OCI-LY1 (cell line): Measurements from ENCODE around the gene LDLRAD4.

Source experiments
- H2AFZ ChIP-seq: fragments of 200-600 bp; sonication (generic), shearing (Covaris generic); 2 replicates; pipeline ENCODE4 v1.6.0; 2014; ENCODE audit warnings: antibody characterized with exemption, mild to moderate bottlenecking, low read length
- H3F3A ChIP-seq: fragments of 200-600 bp; sonication (generic), shearing (Covaris generic); 2 replicates; pipeline ENCODE4 v1.6.0; 2014; ENCODE audit warnings: mild to moderate bottlenecking, antibody characterized with exemption, low read length, moderate library complexity; ENCODE audit not compliant: insufficient read depth
- H3K27ac ChIP-seq: fragments of 200-600 bp; sonication (generic); 2 replicates; pipeline ENCODE4 v1.5.1; 2014; ENCODE audit warnings: low read length, mixed run types, mild to moderate bottlenecking, low read depth; ENCODE audit not compliant: poor library complexity, severe bottlenecking
- H3K27me3 ChIP-seq: fragments of 200-600 bp; sonication (generic); 2 replicates; pipeline ENCODE4 v1.6.0; 2014; ENCODE audit warnings: antibody characterized with exemption, mild to moderate bottlenecking, low read length, moderate library complexity; ENCODE audit not compliant: insufficient read depth
- H3K36me3 ChIP-seq: fragments of 200-600 bp; sonication (generic); 2 replicates; pipeline ENCODE4 v1.6.1; 2014; ENCODE audit warnings: mild to moderate bottlenecking, antibody characterized with exemption, low read length, moderate library complexity, mixed read lengths; ENCODE audit not compliant: insufficient read depth
- H3K4me1 ChIP-seq: fragments of 200-600 bp; sonication (generic); 2 replicates; pipeline ENCODE4 v1.5.1; 2014; ENCODE audit warnings: mild to moderate bottlenecking, low read length, moderate library complexity; ENCODE audit not compliant: insufficient read depth, severe bottlenecking
- H3K4me2 ChIP-seq: fragments of 200-600 bp; sonication (generic), shearing (Covaris generic); 2 replicates; pipeline ENCODE4 v1.6.1; 2014; ENCODE audit warnings: low read length
- H3K4me3 ChIP-seq: fragments of 200-600 bp; sonication (generic); 2 replicates; pipeline ENCODE4 v1.5.1; 2014; ENCODE audit warnings: low read length, low read depth, mild to moderate bottlenecking, mixed read lengths; ENCODE audit not compliant: poor library complexity, severe bottlenecking
- H3K79me2 ChIP-seq: fragments of 200-600 bp; shearing (Covaris generic); 2 replicates; pipeline ENCODE4 v1.6.1; 2016; ENCODE audit warnings: mixed run types, low read length, mixed read lengths; ENCODE audit not compliant: insufficient read depth
- H3K9ac ChIP-seq: fragments of 200-600 bp; sonication (generic), shearing (Covaris generic); 2 replicates; pipeline ENCODE4 v1.6.1; 2014; ENCODE audit warnings: mild to moderate bottlenecking, low read length, mixed read lengths
- H3K9me2 ChIP-seq: fragments of 200-600 bp; sonication (generic), shearing (Covaris generic); 2 replicates; pipeline ENCODE4 v1.6.1; 2014; ENCODE audit warnings: low read depth, mild to moderate bottlenecking, low read length, mixed read lengths
- H3K9me3 ChIP-seq: fragments of 200-600 bp; shearing (Covaris generic); 2 replicates; pipeline ENCODE4 v1.6.1; 2014; ENCODE audit warnings: low read length, mixed read lengths
- H4K20me1 ChIP-seq: fragments of 200-600 bp; sonication (generic), shearing (Covaris generic); 2 replicates; pipeline ENCODE4 v1.6.0; 2016; ENCODE audit warnings: mild to moderate bottlenecking, low read length; ENCODE audit not compliant: insufficient read depth
- CTCF ChIP-seq: fragments of 200-600 bp; sonication (generic), shearing (Covaris generic); IDR thresholded peaks from 2 replicates; pipeline ENCODE4 v1.5.1; 2017; ENCODE audit warnings: mild to moderate bottlenecking, antibody characterized with exemption, low read length, moderate library complexity, mixed read lengths
- EZH2 ChIP-seq: fragments of 200-600 bp; sonication (generic), shearing (Covaris generic); IDR thresholded peaks from 2 replicates; pipeline ENCODE4 v1.8.0; 2017; ENCODE audit warnings: borderline replicate concordance, mixed run types, mild to moderate bottlenecking, antibody characterized with exemption, low read length, moderate library complexity, mixed read lengths

Gene LDLRAD4

GRCh38 chr18:13548106-13548819 lies 329.7 kb downstream of the LDLRAD4 start:
- H3K4me2 ChIP-seq = no peak overlapping the region
- peaks cover 8% of the 10 kb centered on the region; the same call in 1 of the 2 replicates for H3K36me3 ChIP-seq
- H3K27ac ChIP-seq = no peak overlapping the region
- peaks cover 12% of the 10 kb centered on the region for H3K9me3 ChIP-seq
- H3F3A ChIP-seq = no peaks in the 10 kb centered on the region
- H3K9ac ChIP-seq = no peak overlapping the region
- no peak overlapping the region for H2AFZ ChIP-seq
- H3K4me1 ChIP-seq = peaks cover 15% of the 10 kb centered on the region
- H3K27me3 ChIP-seq = peaks cover 10% of the 10 kb centered on the region; the same call in 1 of the 2 replicates
- H3K9me2 ChIP-seq = no peaks in the 10 kb centered on the region
- no peaks in the 10 kb centered on the region for H4K20me1 ChIP-seq
- TF ChIP-seq EZH2 (no peak), CTCF (no peak)
- H3K79me2 ChIP-seq = no peaks in the 10 kb centered on the region
- H3K4me3 ChIP-seq = no peak overlapping the region

GRCh38 chr18:13548966-13549879 lies 330.7 kb downstream of the LDLRAD4 start:
- Histone ChIP-seq H2AFZ (no peak overlapping the region), H3K27ac (no peak overlapping the region), H3K9ac (no peak overlapping the region), H3K9me3 (peaks cover 12% of the 10 kb centered on the region), H3K4me2 (peak overlapping the region; percentile 2; the same call in 1 of the 2 replicates), H3K4me3 (no peak overlapping the region), H3K36me3 (peaks cover 8% of the 10 kb centered on the region; the same call in 1 of the 2 replicates), H3K27me3 (peaks cover 10% of the 10 kb centered on the region; the same call in 1 of the 2 replicates), H4K20me1 (no peaks in the 10 kb centered on the region), H3K4me1 (peaks cover 15% of the 10 kb centered on the region), H3K79me2 (no peaks in the 10 kb centered on the region), H3F3A (no peaks in the 10 kb centered on the region), H3K9me2 (no peaks in the 10 kb centered on the region)
- no peak for TF ChIP-seq CTCF
- TF ChIP-seq EZH2 = no peak

DNA sequence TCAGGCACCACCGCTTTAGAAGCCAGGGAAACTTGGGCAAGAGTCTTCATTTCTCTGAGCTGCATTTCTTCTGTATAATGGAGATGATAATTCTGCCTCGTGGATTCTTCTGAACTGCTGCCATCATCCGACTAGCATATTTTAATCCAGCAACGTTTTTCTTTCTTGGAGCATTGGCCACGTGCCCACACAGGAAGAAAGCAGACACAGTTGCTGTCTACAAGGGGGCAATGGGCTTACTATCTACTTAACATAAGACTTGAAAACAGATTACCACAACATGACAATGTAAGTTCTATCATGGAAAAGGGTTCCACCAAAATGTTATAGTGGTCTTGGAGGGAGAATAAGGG lies 331.3 kb downstream of the LDLRAD4 start:
- H3F3A ChIP-seq = no peaks in the 10 kb centered on the region
- H3K4me2 ChIP-seq = peak overlapping the region; percentile 2; the same call in 1 of the 2 replicates
- no peaks in the 10 kb centered on the region for H3K79me2 ChIP-seq
- H3K9ac ChIP-seq = no peak overlapping the region
- peaks cover 10% of the 10 kb centered on the region; the same call in 1 of the 2 replicates for H3K27me3 ChIP-seq
- no peak overlapping the region for H3K27ac ChIP-seq
- H2AFZ ChIP-seq = no peak overlapping the region
- peaks cover 8% of the 10 kb centered on the region; the same call in 1 of the 2 replicates for H3K36me3 ChIP-seq
- H3K4me3 ChIP-seq = no peak overlapping the region
- H3K9me3 ChIP-seq = peaks cover 12% of the 10 kb centered on the region
- no peak for TF ChIP-seq CTCF
- TF ChIP-seq EZH2 = no peak
- H4K20me1 ChIP-seq = no peaks in the 10 kb centered on the region
- no peaks in the 10 kb centered on the region for H3K9me2 ChIP-seq
- peaks cover 15% of the 10 kb centered on the region for H3K4me1 ChIP-seq
